Fibroblast of the conjunctiva (primary cell): ENCODE results near the gene CRYBB1.

Source experiments
- DNase-seq: peaks from one replicate; pipeline ENCODE4 v3.0.0-alpha.2; 2010; ENCODE audit warnings: low read depth

Gene CRYBB1

GRCh38 chr22:26552466-26552865, 65.4 kb downstream of the CRYBB1 start:
- DNase-seq, result no peak

- DNase-seq, result no peak
Observed at GRCh38 chr22:26551568-26551967, 66.3 kb downstream of the CRYBB1 start.

- no peak for DNase-seq
Observed at GRCh38 chr22:26550498-26551033, 67.3 kb downstream of the CRYBB1 start.

GRCh38 chr22:26549902-26550497, 67.8 kb downstream of the CRYBB1 start:
- no peak for DNase-seq
